HG03066 (cell line): ENCODE data around the gene YBX1.

ENCODE experiments used
- ATAC-seq: cut with Tn5 transposase; IDR thresholded peaks from one replicate; pipeline ENCODE4 v1.9.1; 2021; ENCODE audit warnings: low read depth; ENCODE audit not compliant: unreplicated experiment

The YBX1 gene

GRCh38 chr1:42681741-42682483 lies at the start of gene YBX1:
YBX1 (plus strand) TSS chr1:42682418; CDS start chr1:42682566, 148 bp downstream.
- ATAC-seq, result peak; percentile 95

GRCh38 chr1:42639116-42639515 lies 43.1 kb upstream of the YBX1 start:
- no peak for ATAC-seq

GRCh38 chr1:42646056-42646455 lies 36.2 kb upstream of the YBX1 start:
- ATAC-seq, result no peak

- no peak for ATAC-seq
Measured at GRCh38 chr1:42657201-42657600, 25.0 kb upstream of the YBX1 start.

GRCh38 chr1:42657981-42658876 lies 24.0 kb upstream of the YBX1 start, which contains the start of gene PPIH:
PPIH (plus strand) TSS chr1:42658423; CDS start chr1:42658447, 24 bp downstream.
- ATAC-seq, result peak; percentile 93

GRCh38 chr1:42658877-42659337 lies 23.3 kb upstream of the YBX1 start:
- ATAC-seq, result no peak

GRCh38 chr1:42660907-42661500 lies 21.2 kb upstream of the YBX1 start:
- no peak for ATAC-seq

- no peak for ATAC-seq
Measured at GRCh38 chr1:42669936-42670335, 12.3 kb upstream of the YBX1 start.

GRCh38 chr1:42670425-42670824 lies 11.8 kb upstream of the YBX1 start:
- ATAC-seq, result no peak

GRCh38 chr1:42674214-42674613 lies 8.0 kb upstream of the YBX1 start:
- no peak for ATAC-seq

GRCh38 chr1:42674682-42675081 lies 7.5 kb upstream of the YBX1 start:
- ATAC-seq, result no peak

- ATAC-seq, result no peak
Measured at GRCh38 chr1:42675467-42675866, 6.8 kb upstream of the YBX1 start.

GRCh38 chr1:42676534-42677087 lies 5.6 kb upstream of the YBX1 start:
- no peak for ATAC-seq

- ATAC-seq, result no peak
Measured at GRCh38 chr1:42679364-42679983, 2.7 kb upstream of the YBX1 start.

GRCh38 chr1:42680055-42680454 lies 2.2 kb upstream of the YBX1 start:
- ATAC-seq, result no peak

- ATAC-seq, result no peak
Measured at GRCh38 chr1:42680921-42681683, 1.1 kb upstream of the YBX1 start.

GRCh38 chr1:42682484-42682738 lies 193 bp downstream of the YBX1 start:
- peak; percentile 11 for ATAC-seq

- ATAC-seq, result peak; percentile 41
Measured at GRCh38 chr1:42682739-42683531, 717 bp downstream of the YBX1 start.

- no peak for ATAC-seq
Measured at GRCh38 chr1:42684139-42684538, 1.9 kb downstream of the YBX1 start.
